ENCODE results near the gene SDCBP2. TPM values are rescaled to one million over a fixed set of nuclear protein-coding genes. Genes with fewer than 3 reads are reported as not detected.

Gene SDCBP2
- total RNA-seq, 4 donors from 2014 or later: 0.26 to 9.1 (median 5.5) TPM

DNA sequence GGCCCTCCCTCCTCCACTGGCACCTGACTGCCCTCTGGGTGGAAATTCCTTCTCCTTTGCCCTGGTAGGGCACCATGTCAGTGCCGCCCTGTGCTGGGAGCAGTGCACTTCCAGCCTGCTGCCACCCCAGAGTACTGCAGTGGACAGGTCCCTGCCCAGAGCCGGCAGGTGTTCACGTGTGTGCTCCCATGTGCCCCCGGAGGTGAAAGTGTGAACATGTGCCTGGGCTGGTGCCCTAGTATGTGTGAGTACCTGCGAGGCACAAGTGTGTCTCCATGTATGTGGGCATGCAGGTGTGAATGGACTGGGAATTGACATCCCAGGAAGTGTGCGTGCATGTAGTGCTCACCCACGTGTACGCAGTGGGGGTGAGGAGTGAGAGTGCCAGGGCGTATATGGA is 29.4 kb downstream of the SDCBP2 start:
- DNase-seq: no peak
- Histone ChIP-seq H3K9me3 (no peaks in the 10 kb centered on the region), H3K4me3 (no peak overlapping the region), H3K27me3 (no peaks in the 10 kb centered on the region), H3K4me1 (no peaks in the 10 kb centered on the region), H3K27ac (no peak overlapping the region), H3K36me3 (no peaks in the 10 kb centered on the region)
- intact Hi-C loops (cut with DNase I; ENCODE audit: low total_unique reads): no loop called here
- TF ChIP-seq, protein P1, sequence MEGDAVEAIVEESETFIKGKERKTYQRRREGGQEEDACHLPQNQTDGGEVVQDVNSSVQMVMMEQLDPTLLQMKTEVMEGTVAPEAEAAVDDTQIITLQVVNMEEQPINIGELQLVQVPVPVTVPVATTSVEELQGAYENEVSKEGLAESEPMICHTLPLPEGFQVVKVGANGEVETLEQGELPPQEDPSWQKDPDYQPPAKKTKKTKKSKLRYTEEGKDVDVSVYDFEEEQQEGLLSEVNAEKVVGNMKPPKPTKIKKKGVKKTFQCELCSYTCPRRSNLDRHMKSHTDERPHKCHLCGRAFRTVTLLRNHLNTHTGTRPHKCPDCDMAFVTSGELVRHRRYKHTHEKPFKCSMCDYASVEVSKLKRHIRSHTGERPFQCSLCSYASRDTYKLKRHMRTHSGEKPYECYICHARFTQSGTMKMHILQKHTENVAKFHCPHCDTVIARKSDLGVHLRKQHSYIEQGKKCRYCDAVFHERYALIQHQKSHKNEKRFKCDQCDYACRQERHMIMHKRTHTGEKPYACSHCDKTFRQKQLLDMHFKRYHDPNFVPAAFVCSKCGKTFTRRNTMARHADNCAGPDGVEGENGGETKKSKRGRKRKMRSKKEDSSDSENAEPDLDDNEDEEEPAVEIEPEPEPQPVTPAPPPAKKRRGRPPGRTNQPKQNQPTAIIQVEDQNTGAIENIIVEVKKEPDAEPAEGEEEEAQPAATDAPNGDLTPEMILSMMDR (IDR thresholded peaks at IDR 0.05): no peak
- TF ChIP-seq POLR2A (IDR thresholded peaks at IDR 0.05): no peak

DNA sequence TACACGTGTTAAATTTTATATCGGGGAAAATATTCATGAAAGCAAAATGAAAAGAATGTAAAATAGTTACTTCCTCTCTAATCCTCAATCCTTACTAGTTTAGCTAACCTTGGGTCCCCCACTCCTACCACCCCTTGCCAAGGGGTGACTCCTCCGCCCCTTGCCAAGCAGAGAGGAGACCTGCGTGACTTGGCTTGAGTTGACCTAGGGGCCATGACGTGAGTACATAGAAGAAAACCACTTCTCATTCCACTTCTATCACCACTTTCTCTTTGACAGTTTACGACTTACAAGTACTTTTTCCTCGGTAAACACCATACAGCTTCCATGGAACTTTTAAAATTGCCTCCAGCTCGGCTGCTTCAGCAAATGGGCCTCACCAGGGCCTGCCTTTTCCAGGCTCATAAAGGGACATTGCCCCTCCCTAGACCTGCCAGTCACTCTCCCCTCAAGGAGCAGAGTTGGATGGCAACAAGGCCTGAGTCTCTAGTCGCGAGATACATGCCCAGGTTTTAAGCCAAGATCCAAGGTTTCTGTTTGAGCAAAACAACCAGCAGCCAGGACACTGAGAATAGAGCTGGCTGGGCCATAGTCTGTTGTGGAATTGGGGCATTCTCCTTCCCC is 29.9 kb downstream of the SDCBP2 start:
- Histone ChIP-seq H3K4me3 (no peak overlapping the region), H3K36me3 (no peaks in the 10 kb centered on the region), H3K9me3 (no peaks in the 10 kb centered on the region), H3K27ac (no peak overlapping the region), H3K27me3 (no peaks in the 10 kb centered on the region), H3K4me1 (no peaks in the 10 kb centered on the region)
- intact Hi-C loops (cut with DNase I; ENCODE audit: low total_unique reads): no loop called here
- no peak for DNase-seq
- TF ChIP-seq, protein P1 (IDR thresholded peaks at IDR 0.05): no peak
- no peak for TF ChIP-seq POLR2A (IDR thresholded peaks at IDR 0.05)

DNA sequence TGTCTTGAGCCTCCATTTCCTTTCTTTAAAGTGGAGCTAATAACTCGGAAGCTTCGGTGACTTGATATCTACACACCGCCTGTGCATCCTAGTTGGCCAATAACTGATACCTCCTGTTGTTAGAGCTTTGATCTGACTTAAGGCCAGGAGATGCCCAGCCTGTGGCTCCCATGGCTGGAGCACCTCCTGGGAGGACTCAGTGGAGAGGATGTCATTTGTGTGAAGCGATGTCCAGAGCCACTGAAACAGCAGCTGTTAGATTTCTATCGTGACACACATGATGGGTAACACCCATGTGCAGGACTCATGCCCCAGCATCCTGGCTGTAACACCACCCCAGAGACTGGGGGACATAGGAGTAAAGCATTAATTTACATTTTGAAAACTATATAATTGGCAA is 30.8 kb downstream of the SDCBP2 start:
- Histone ChIP-seq H3K27ac (no peak overlapping the region), H3K27me3 (no peaks in the 10 kb centered on the region), H3K4me3 (no peak overlapping the region), H3K4me1 (no peaks in the 10 kb centered on the region), H3K9me3 (no peaks in the 10 kb centered on the region), H3K36me3 (no peaks in the 10 kb centered on the region)
- intact Hi-C loops (cut with DNase I; ENCODE audit: low total_unique reads): no loop called here
- TF ChIP-seq POLR2A (IDR thresholded peaks at IDR 0.05): no peak
- TF ChIP-seq, protein P1 (IDR thresholded peaks at IDR 0.05): no peak
- no peak for DNase-seq

DNA sequence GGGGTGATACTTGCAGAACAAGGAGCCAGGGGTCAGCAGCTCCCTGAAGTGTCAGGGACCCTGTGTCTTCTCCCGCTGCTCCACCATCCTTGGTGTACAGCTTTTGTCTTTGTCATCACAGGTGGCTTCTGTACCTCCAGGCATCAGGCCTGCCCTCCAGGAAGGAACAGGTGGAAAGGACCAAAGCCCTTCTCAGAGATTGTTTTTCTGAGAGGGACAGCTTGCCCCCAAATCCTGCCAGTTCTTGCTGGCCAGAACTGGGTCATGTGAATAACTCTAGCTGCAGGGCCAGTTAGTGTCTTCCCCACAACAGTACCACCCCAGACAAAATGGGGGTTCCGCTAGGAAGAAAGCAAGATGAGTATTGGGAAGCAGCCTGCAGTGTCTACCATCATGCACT is 31.5 kb downstream of the SDCBP2 start:
- no peaks in the 10 kb centered on the region for H3K27me3 ChIP-seq
- no peak overlapping the region for H3K27ac ChIP-seq
- TF ChIP-seq, protein P1 (IDR thresholded peaks at IDR 0.05): no peak
- intact Hi-C loops (cut with DNase I; ENCODE audit: low total_unique reads): no loop called here
- no peaks in the 10 kb centered on the region for H3K4me1 ChIP-seq
- DNase-seq: no peak
- no peaks in the 10 kb centered on the region for H3K36me3 ChIP-seq
- no peak overlapping the region for H3K4me3 ChIP-seq
- no peaks in the 10 kb centered on the region for H3K9me3 ChIP-seq

DNA sequence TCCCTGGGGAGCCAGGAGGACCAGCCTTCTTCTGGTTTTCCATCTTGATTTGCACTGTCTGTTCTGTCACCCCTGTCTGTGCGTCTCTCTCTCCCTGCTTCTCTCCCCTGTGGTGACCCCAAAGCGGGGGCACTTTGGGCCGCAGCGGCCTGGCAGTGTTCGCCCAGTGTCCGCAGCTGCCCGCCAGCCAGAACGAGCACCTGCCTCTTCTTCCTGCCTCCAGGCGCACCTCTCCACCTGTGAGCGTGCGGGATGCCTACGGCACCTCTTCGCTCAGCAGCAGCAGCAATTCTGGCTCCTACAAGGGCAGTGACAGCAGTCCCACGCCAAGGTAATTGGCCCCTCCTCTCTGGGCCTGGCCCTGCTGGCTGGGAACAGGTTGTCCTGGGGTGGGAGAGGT is 32.0 kb downstream of the SDCBP2 start:
- Histone ChIP-seq H3K27ac (no peak overlapping the region), H3K36me3 (no peaks in the 10 kb centered on the region), H3K9me3 (no peaks in the 10 kb centered on the region), H3K27me3 (no peaks in the 10 kb centered on the region), H3K4me3 (no peak overlapping the region), H3K4me1 (no peaks in the 10 kb centered on the region)
- no peak for TF ChIP-seq POLR2A (IDR thresholded peaks at IDR 0.05)
- TF ChIP-seq, protein P1 (IDR thresholded peaks at IDR 0.05): no peak
- intact Hi-C loops (cut with DNase I; ENCODE audit: low total_unique reads): no loop called here
- DNase-seq: no peak

All from uterus (tissue), 4 donors.